Measurements from ENCODE around the gene PRKAG2. TPM values are rescaled to one million over a fixed set of nuclear protein-coding genes. Genes with fewer than 3 reads are reported as not detected.

The PRKAG2 gene
- total RNA-seq, 1 donor = 21.2 TPM

DNA sequence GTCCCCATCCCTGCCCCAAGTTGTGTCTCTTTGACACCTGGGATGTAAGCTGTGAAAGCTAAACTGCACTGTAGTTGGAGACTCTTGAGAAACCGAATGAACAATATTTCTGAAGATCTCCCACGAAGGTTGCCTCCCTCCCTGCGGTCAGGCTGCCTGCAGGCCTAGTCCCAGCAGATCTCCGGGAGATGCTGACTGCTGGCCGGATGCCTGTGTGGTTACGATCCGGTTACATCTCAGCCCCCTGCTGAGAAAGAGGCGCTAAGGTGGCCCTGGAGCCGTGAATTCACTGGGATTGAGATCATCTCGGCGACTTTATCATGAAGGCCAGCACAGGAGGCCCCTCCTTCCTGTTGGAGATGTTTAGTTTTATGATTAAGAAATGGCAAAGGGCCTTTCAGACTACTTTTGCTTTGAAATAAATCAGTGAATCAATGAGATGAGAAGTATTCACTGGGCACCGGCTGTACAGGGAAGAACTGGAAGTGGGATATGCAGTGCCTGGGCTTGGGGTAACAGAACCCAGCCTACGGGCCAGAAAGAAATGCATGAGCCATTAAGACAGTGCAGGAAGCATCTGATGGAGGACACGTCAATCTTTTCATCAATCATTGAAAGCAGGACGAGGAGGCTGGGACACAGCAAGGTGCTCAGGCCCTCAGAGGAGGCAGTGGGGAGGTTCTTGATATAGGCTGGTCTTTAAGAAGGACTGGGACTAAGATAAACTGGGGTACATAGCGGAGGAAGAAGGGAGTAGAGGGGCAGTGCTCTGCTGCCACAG is 177.6 kb downstream of the PRKAG2 start:
- DNase-seq (ENCODE audit: low read depth) = peak; percentile 92

DNA sequence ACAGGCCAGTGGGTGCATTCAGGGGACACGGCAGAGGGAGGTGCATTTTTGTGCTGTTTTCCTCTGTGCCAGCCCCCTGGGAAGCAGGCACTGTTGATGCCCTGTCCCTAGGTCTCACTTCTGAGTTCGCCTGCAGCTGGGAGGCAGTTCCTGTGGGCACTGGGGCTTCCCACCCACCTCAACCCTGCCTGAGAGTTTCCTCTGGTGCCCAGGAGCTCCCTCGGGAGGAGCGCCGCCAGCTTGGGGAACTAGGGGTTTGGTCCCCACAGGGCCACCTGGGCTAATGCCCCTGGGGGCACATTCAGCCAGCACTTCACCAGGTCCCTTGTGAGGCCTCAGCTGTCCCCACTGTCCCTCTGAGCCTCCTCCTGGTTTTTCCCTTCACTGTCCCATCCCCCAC is 179.0 kb downstream of the PRKAG2 start:
- H3K4me3 ChIP-seq (ENCODE audit: low read depth, low read length) = no peak overlapping the region
- no peak for DNase-seq (ENCODE audit: low read depth)
- TF ChIP-seq, protein P1, sequence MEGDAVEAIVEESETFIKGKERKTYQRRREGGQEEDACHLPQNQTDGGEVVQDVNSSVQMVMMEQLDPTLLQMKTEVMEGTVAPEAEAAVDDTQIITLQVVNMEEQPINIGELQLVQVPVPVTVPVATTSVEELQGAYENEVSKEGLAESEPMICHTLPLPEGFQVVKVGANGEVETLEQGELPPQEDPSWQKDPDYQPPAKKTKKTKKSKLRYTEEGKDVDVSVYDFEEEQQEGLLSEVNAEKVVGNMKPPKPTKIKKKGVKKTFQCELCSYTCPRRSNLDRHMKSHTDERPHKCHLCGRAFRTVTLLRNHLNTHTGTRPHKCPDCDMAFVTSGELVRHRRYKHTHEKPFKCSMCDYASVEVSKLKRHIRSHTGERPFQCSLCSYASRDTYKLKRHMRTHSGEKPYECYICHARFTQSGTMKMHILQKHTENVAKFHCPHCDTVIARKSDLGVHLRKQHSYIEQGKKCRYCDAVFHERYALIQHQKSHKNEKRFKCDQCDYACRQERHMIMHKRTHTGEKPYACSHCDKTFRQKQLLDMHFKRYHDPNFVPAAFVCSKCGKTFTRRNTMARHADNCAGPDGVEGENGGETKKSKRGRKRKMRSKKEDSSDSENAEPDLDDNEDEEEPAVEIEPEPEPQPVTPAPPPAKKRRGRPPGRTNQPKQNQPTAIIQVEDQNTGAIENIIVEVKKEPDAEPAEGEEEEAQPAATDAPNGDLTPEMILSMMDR (IDR thresholded peaks at IDR 0.05; ENCODE audit: insufficient read depth, low read depth, low read length) = no peak

More for the DNA sequence above, 177.6 kb downstream of the PRKAG2 start:
- H3K4me3 ChIP-seq (ENCODE audit: low read depth, low read length) = no peak overlapping the region
- TF ChIP-seq, protein P1 (IDR thresholded peaks at IDR 0.05; ENCODE audit: insufficient read depth, low read depth, low read length) = no peak

DNA sequence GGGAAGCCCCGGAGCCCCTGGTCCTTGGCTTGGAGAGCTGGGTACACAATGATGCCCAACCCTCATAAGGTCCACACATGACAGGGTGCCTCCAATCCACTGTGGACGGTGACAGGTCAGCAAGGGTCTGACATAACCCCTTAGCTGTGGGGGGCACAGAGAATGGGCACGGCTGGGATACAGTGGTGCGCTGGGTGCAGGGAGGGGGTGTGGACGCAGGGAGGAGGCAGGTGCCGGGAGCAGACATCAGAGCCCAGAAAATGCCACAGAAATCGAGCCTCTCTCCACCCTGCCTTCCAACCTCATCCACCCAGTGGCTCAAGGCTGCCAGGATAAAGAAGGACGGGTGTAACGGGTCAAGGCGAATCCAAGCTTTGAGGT is 179.4 kb downstream of the PRKAG2 start:
- H3K4me3 ChIP-seq (ENCODE audit: low read depth, low read length) = no peak overlapping the region
- no peak for DNase-seq (ENCODE audit: low read depth)
- TF ChIP-seq, protein P1 (IDR thresholded peaks at IDR 0.05; ENCODE audit: insufficient read depth, low read depth, low read length) = no peak

DNA sequence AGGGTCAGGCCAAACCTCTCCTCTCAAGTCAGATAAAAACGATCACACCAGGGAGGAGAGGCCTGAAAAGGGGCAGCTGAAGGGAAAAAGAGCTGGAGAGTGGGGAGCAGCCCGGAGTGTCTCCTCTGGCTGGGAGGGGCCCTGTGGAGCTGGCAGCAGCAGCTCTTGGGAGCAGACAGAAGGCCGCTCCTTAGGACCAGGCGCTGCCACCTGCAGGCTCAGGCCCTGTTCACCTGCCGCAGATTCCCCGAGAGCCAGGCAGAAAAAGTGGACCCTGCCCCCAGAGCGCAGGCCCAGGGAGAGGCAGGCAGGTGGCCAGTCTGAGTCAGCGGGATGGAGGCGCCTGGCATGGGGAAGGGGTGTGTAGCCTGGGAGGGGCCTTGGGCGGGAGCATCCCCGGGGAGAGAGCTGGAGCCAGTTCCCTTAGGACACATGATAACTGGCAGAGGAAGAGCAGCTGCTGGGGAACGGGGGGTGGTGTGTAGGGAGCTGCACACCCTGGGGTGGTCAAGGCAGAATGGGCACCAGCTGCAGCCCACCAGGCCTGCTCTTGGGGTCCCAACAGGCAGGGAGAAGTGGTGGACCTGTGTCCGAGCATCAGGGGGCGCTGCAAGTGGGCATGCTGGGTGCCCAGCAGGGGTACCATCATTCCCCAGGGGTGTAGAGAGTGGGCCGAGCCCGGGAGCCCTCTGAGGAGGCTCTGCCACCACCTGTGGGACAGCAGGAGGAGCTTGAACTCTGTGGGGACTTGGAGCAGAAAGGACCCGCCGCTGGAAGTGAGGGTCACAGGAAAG is 180.0 kb downstream of the PRKAG2 start:
- TF ChIP-seq, protein P1 (IDR thresholded peaks at IDR 0.05; ENCODE audit: insufficient read depth, low read depth, low read length) = no peak
- H3K4me3 ChIP-seq (ENCODE audit: low read depth, low read length) = no peak overlapping the region
- peak; percentile 34 for DNase-seq (ENCODE audit: low read depth)

DNA sequence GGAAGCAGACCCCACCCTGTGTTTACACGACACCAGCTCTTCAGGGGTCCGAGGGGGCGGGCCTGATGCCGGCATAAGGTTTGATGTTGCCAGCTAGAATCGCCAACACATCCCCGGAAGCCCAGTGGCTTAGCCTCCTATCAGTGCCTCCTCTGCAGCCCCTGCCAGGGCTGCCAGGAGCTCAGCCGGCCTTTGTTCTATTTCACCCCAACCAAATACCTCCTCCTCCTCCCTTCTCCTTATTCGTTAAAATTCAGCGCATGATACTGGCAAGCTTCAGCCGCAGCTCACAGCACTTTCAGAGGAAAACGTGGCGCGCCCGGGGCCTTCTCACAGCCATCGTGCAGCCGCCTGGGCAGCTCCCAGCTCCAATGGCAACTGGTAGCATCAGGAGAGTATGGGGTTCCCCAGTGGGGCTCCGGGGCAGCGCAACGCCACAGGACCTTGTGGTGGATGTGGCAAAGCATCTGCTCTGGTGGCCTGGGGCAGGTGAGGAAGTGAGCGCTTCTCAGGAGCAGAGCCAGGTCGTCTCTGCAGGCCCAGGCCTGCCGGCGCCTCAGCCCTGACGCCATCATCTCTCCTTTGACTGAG is 180.9 kb downstream of the PRKAG2 start:
- no peak for DNase-seq (ENCODE audit: low read depth)
- H3K4me3 ChIP-seq (ENCODE audit: low read depth, low read length) = no peak overlapping the region
- TF ChIP-seq, protein P1 (IDR thresholded peaks at IDR 0.05; ENCODE audit: insufficient read depth, low read depth, low read length) = no peak

DNA sequence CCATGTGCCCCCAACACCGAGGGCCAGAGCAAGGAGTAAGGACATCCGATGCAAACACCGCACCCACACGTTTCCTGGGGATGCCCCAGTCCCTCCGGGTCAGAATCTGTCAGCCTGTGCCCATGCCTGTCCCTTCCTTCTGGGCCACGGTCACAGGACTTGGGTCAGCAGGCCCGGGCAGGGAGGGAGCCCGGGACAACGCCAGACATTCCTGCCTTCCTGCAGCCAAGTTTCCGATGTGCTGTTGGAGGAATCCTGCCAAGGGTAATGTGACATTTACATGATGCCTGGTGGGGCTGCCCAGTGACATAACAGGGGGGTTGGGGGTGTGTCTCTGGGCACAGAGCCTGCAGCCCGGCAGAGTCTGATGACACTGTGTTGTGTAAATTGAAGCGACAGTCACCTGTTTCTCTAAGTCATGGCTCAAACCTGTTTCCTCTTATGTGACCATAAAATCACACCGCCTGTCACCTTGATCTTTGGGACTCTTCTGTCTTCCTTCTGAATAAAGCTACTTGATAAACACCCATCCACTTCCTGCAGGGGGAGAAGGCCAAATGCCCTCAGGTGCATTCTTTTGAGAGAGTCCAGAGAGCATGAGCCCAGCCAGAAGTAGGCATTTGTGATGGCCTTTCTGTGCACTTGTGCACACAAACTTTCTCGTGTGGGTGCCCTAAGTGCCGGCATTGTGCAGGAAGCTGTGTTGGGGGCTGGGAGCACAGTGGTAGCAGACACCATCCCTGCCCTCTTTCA is 181.9 kb downstream of the PRKAG2 start:
- DNase-seq (ENCODE audit: low read depth) = no peak
- H3K4me3 ChIP-seq (ENCODE audit: low read depth, low read length) = no peak overlapping the region
- TF ChIP-seq, protein P1 (IDR thresholded peaks at IDR 0.05; ENCODE audit: insufficient read depth, low read depth, low read length) = no peak

Measured in fibroblast of villous mesenchyme (primary cell).